SK-N-SH (cell line): ENCODE results near the gene PER2. TPM values are rescaled to one million over a fixed set of nuclear protein-coding genes. Genes with fewer than 3 reads are reported as not detected.

Experiments
- CTCF ChIA-PET: fragments of 300-600, 350-600 bp; formaldehyde crosslinking; extraction: SDS; loops from one replicate; lab custom pipeline; 2021; lab: Yijun Ruan, JAX
- POLR2A ChIA-PET: fragments of 350-600 bp; sonication (Branson Sonifier 250); formaldehyde crosslinking; extraction: SDS; loops from one replicate; lab custom pipeline; 2020; ENCODE audit warnings: antibody characterized with exemption, inconsistent platforms; lab: Yijun Ruan, JAX
- DNase-seq: peaks from one replicate; pipeline ENCODE4 v3.0.0; 2012
- H2AFZ ChIP-seq: fragments of 200-600 bp; sonication (generic); 2 replicates; pipeline ENCODE4 v1.8.1; 2016; ENCODE audit warnings: antibody characterized with exemption, mild to moderate bottlenecking, low read depth
- H3F3A ChIP-seq: fragments of 200-600 bp; sonication (generic); replicated peaks from 2 replicates; pipeline ENCODE3; 2016; ENCODE audit warnings: antibody characterized with exemption, mild to moderate bottlenecking; ENCODE audit not compliant: insufficient read depth
- H3K27ac ChIP-seq, 2 experiments: fragments of 200-500 bp in 1 of 2; fragments of 200-600 bp in 1 of 2; sonication (Bioruptor generic) in 1 of 2; sonication (generic), shearing (Covaris generic) in 1 of 2; 2 replicates each; pipeline versions ENCODE4 v1.5.1 to v1.6.1; 2014 to 2016; ENCODE audit warnings: low read depth in 2 of 2, inconsistent platforms in 1 of 2, low read length in 1 of 2, mild to moderate bottlenecking in 1 of 2, mixed read lengths in 1 of 2
- H3K27me3 ChIP-seq: fragments of 200-600 bp; sonication (generic), shearing (Covaris generic); 2 replicates; pipeline ENCODE4 v1.6.1; 2016; ENCODE audit warnings: mixed run types; ENCODE audit not compliant: insufficient read depth
- H3K36me3 ChIP-seq, 2 experiments: fragments of 200-500 bp in 1 of 2; fragments of 200-600 bp in 1 of 2; sonication (Bioruptor generic) in 1 of 2; sonication (generic) in 1 of 2; replicated peaks in 1 of 2; 2 replicates each; pipeline versions ENCODE3 to v1.5.1; 2014 to 2016; ENCODE audit warnings: low read length in 1 of 2, mild to moderate bottlenecking in 1 of 2; ENCODE audit not compliant: insufficient read depth in 2 of 2, control insufficient read depth in 1 of 2
- H3K4me1 ChIP-seq, 2 experiments: fragments of 200-500 bp in 1 of 2; fragments of 200-600 bp in 1 of 2; sonication (Bioruptor generic) in 1 of 2; sonication (generic), shearing (Covaris generic) in 1 of 2; 2 replicates each; pipeline versions ENCODE4 v1.5.1 to v1.6.1; 2014 to 2016; ENCODE audit warnings: low read depth in 1 of 2, low read length in 1 of 2, mixed run types in 1 of 2; ENCODE audit not compliant: insufficient read depth in 2 of 2, control insufficient read depth in 1 of 2
- H3K4me2 ChIP-seq: fragments of 200-600 bp; sonication (generic), shearing (Covaris generic); 2 replicates; pipeline ENCODE4 v1.6.1; 2017; ENCODE audit warnings: mixed run types
- H3K4me3 ChIP-seq, 2 experiments: fragments of 200-500 bp in 1 of 2; fragments of 200-600 bp in 1 of 2; sonication (Bioruptor generic) in 1 of 2; sonication (generic), shearing (Covaris generic) in 1 of 2; 2 replicates each; pipeline versions ENCODE4 v1.5.1 to v1.8.1; 2014 to 2016; ENCODE audit warnings: low read depth in 2 of 2, inconsistent platforms in 1 of 2, low read length in 1 of 2, mild to moderate bottlenecking in 1 of 2, mixed read lengths in 1 of 2, moderate library complexity in 1 of 2
- H3K79me2 ChIP-seq: fragments of 200-600 bp; sonication (generic); 2 replicates; pipeline ENCODE4 v1.8.1; 2017; ENCODE audit warnings: mild to moderate bottlenecking; ENCODE audit not compliant: insufficient read depth
- H3K9ac ChIP-seq: fragments of 200-600 bp; sonication (generic); 2 replicates; pipeline ENCODE4 v1.6.1; 2017; ENCODE audit warnings: mixed run types
- H3K9me2 ChIP-seq: fragments of 200-600 bp; sonication (generic); 2 replicates; pipeline ENCODE4 v1.6.1; 2017; ENCODE audit warnings: mixed run types
- H3K9me3 ChIP-seq: fragments of 200-600 bp; sonication (generic); 2 replicates; pipeline ENCODE4 v1.6.1; 2017; ENCODE audit warnings: mixed run types, mild to moderate bottlenecking, moderate library complexity
- H4K20me1 ChIP-seq: fragments of 200-600 bp; sonication (generic); 2 replicates; pipeline ENCODE4 v1.6.1; 2017; ENCODE audit warnings: mild to moderate bottlenecking, mixed run types; ENCODE audit not compliant: insufficient read depth
- EP300 ChIP-seq, 2 experiments: IDR thresholded peaks; 2 replicates each; pipeline versions ENCODE4 v1.4.0 to v1.6.1; 2012; ENCODE audit warnings: borderline replicate concordance in 1 of 2, low read depth in 1 of 2, low read length in 1 of 2
- NFIC ChIP-seq: IDR thresholded peaks from 2 replicates; pipeline ENCODE4 v1.4.0; 2012; ENCODE audit warnings: borderline replicate concordance
- RCOR1 ChIP-seq: fragments of 150-350 bp; IDR thresholded peaks from 2 replicates; pipeline ENCODE4 v1.6.1; 2017; ENCODE audit warnings: antibody characterized with exemption, low read length
- RXRA ChIP-seq: IDR thresholded peaks from 2 replicates; pipeline ENCODE4 v1.4.0; 2012; ENCODE audit warnings: low read depth, mild to moderate bottlenecking, borderline replicate concordance
- WGBS: methylation state at CpG from one replicate; pipeline ENCODE4 v1.1.6; 2017; ENCODE audit warnings: low lambda C conversion rate; 5-methylcytosine and 5-hydroxymethylcytosine counted together
- polyA plus RNA-seq, 3 experiments: library from polyadenylated mRNA; depleted of rRNA; stranded (reverse); fragments of >200 nt; gene quantifications; 2 replicates each; pipeline ENCODE4 v1.2.3, GENCODE V29; 2012
- TF ChIP-seq, protein P1 (sequence below): IDR thresholded peaks from 2 replicates; pipeline ENCODE4 v1.6.1; 2012; ENCODE audit warnings: mild to moderate bottlenecking, low read depth, low read length, moderate library complexity
- TF ChIP-seq, protein P2 (sequence below): IDR thresholded peaks from 2 replicates; pipeline ENCODE4 v1.4.0; 2012; ENCODE audit warnings: low read depth, borderline replicate concordance
- TF ChIP-seq, protein P3 (sequence below): fragments of 150-350 bp; IDR thresholded peaks from 2 replicates; pipeline ENCODE4 v1.6.1; 2017; ENCODE audit warnings: antibody characterized with exemption, low read length, low read depth, borderline replicate concordance
- TF ChIP-seq, protein P4 (sequence below): fragments of 200-600 bp; sonication (generic); IDR thresholded peaks from 2 replicates; pipeline ENCODE4 v1.6.1; 2017; ENCODE audit warnings: antibody characterized with exemption, mild to moderate bottlenecking, moderate library complexity

Gene PER2
- polyA plus RNA-seq, 1 of the 3 experiments (the other 2 are of a cell fraction) = 0.82 TPM

DNA sequence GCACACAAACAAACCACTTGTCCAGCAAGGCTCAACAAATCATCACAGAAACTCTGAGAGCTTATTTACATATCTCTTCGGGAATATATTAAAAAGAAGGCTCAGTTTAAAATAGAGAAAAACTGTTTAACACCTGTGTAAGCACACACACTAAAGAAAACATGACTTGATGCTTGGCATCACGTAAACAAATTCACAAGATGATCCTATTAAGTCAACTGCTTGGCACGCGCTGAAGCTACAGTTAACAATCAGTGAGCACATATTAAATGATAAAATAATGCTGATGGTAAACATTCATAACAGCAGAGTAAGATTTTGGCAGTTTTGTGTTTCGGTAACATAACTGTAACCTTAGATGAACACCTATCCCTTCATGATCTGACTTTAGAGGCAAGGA is 44.3 kb downstream of the PER2 start:
- CTCF ChIA-PET = interaction anchor here (2.6 to 3.6 kb wide), 2 partner anchors 11 to 20 kb away, joined by 15 to 26 read pairs; no protein-coding TSS in a partner anchor
- TF ChIP-seq EP300 (IDR thresholded peaks at IDR 0.05; ENCODE audit: borderline replicate concordance in 1 of 2, low read depth in 1 of 2, low read length in 1 of 2) (no peak), RXRA (no peak), RCOR1 (no peak), NFIC (no peak)
- TF ChIP-seq, protein P1, sequence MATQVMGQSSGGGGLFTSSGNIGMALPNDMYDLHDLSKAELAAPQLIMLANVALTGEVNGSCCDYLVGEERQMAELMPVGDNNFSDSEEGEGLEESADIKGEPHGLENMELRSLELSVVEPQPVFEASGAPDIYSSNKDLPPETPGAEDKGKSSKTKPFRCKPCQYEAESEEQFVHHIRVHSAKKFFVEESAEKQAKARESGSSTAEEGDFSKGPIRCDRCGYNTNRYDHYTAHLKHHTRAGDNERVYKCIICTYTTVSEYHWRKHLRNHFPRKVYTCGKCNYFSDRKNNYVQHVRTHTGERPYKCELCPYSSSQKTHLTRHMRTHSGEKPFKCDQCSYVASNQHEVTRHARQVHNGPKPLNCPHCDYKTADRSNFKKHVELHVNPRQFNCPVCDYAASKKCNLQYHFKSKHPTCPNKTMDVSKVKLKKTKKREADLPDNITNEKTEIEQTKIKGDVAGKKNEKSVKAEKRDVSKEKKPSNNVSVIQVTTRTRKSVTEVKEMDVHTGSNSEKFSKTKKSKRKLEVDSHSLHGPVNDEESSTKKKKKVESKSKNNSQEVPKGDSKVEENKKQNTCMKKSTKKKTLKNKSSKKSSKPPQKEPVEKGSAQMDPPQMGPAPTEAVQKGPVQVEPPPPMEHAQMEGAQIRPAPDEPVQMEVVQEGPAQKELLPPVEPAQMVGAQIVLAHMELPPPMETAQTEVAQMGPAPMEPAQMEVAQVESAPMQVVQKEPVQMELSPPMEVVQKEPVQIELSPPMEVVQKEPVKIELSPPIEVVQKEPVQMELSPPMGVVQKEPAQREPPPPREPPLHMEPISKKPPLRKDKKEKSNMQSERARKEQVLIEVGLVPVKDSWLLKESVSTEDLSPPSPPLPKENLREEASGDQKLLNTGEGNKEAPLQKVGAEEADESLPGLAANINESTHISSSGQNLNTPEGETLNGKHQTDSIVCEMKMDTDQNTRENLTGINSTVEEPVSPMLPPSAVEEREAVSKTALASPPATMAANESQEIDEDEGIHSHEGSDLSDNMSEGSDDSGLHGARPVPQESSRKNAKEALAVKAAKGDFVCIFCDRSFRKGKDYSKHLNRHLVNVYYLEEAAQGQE = no peak
- TF ChIP-seq, protein P2, sequence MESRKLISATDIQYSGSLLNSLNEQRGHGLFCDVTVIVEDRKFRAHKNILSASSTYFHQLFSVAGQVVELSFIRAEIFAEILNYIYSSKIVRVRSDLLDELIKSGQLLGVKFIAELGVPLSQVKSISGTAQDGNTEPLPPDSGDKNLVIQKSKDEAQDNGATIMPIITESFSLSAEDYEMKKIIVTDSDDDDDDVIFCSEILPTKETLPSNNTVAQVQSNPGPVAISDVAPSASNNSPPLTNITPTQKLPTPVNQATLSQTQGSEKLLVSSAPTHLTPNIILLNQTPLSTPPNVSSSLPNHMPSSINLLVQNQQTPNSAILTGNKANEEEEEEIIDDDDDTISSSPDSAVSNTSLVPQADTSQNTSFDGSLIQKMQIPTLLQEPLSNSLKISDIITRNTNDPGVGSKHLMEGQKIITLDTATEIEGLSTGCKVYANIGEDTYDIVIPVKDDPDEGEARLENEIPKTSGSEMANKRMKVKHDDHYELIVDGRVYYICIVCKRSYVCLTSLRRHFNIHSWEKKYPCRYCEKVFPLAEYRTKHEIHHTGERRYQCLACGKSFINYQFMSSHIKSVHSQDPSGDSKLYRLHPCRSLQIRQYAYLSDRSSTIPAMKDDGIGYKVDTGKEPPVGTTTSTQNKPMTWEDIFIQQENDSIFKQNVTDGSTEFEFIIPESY = no peak
- TF ChIP-seq, protein P3, sequence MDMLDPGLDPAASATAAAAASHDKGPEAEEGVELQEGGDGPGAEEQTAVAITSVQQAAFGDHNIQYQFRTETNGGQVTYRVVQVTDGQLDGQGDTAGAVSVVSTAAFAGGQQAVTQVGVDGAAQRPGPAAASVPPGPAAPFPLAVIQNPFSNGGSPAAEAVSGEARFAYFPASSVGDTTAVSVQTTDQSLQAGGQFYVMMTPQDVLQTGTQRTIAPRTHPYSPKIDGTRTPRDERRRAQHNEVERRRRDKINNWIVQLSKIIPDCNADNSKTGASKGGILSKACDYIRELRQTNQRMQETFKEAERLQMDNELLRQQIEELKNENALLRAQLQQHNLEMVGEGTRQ = no peak
- TF ChIP-seq, protein P4, sequence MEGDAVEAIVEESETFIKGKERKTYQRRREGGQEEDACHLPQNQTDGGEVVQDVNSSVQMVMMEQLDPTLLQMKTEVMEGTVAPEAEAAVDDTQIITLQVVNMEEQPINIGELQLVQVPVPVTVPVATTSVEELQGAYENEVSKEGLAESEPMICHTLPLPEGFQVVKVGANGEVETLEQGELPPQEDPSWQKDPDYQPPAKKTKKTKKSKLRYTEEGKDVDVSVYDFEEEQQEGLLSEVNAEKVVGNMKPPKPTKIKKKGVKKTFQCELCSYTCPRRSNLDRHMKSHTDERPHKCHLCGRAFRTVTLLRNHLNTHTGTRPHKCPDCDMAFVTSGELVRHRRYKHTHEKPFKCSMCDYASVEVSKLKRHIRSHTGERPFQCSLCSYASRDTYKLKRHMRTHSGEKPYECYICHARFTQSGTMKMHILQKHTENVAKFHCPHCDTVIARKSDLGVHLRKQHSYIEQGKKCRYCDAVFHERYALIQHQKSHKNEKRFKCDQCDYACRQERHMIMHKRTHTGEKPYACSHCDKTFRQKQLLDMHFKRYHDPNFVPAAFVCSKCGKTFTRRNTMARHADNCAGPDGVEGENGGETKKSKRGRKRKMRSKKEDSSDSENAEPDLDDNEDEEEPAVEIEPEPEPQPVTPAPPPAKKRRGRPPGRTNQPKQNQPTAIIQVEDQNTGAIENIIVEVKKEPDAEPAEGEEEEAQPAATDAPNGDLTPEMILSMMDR = no peak

More for the DNA sequence above, 44.3 kb downstream of the PER2 start:
- H2AFZ ChIP-seq = no peak overlapping the region
- H3K27me3 ChIP-seq = no peaks in the 10 kb centered on the region; the same call in 1 of the 2 replicates
- H3K4me3 ChIP-seq = no peak overlapping the region
- no peaks in the 10 kb centered on the region for H3K9me3 ChIP-seq
- H3K9ac ChIP-seq = no peak overlapping the region
- peaks cover 0 to 20% of the 10 kb centered on the region in 2 experiments; a peak in 1 of 4 replicates for H3K4me1 ChIP-seq
- POLR2A ChIA-PET = no interaction called here
- H3K79me2 ChIP-seq = no peaks in the 10 kb centered on the region
- DNase-seq = no peak
- no peak overlapping the region for H3K27ac ChIP-seq
- H4K20me1 ChIP-seq = no peaks in the 10 kb centered on the region
- H3F3A ChIP-seq = peaks cover 3% of the 10 kb centered on the region
- H3K9me2 ChIP-seq = no peaks in the 10 kb centered on the region
- no peak overlapping the region for H3K4me2 ChIP-seq
- no peaks in the 10 kb centered on the region for H3K36me3 ChIP-seq
- 92% methylated on average over 5 of the region's 5 CpGs for WGBS
